Measurements from ENCODE around the gene B4GALNT2.

GRCh38 chr17:49114703-49115102, 17.9 kb upstream of the B4GALNT2 start:
- TF ChIP-seq POLR2A (IDR thresholded peaks at IDR 0.05; ENCODE audit: low read depth, low read length) (no peak), POLR2AphosphoS5 (IDR thresholded peaks at IDR 0.05; ENCODE audit: low read depth, low read length) (no peak), TAF1 (IDR thresholded peaks at IDR 0.05; ENCODE audit: borderline replicate concordance, low read depth, low read length) (no peak)
